LNCAP (cell line): ENCODE measurements around the gene PCNP.

Source experiments
- CTCF ChIP-seq: fragments of 450-650 bp; IDR thresholded peaks from 2 replicates; pipeline ENCODE4 v1.5.1; 2017; ENCODE audit warnings: mild to moderate bottlenecking

Gene PCNP

DNA sequence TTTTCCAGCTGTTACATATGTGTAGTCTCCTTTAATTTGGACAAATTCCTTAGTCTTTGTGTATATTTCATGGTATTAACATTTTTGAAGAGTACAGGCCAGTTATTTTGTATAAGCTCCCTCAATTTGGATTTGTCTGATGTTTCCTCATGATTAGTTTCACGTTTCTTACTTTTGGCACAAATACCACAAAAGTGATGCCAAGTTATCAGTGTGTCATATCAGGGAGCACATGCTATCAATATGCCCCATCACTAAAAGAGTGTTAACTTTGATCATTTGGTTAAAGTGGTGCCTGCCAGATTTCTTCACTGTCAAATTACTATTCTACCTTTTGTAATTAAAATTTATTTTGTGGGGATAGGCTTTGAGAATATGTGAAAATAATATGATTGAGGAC, 14.6 kb downstream of the PCNP start:
- no peak for TF ChIP-seq CTCF

GRCh38 chr3:101591071-101591470, 17.1 kb downstream of the PCNP start:
- no peak for TF ChIP-seq CTCF

GRCh38 chr3:101602731-101603130, 28.8 kb downstream of the PCNP start:
- TF ChIP-seq CTCF = no peak

GRCh38 chr3:101603184-101603583, 29.2 kb downstream of the PCNP start:
- no peak for TF ChIP-seq CTCF

DNA sequence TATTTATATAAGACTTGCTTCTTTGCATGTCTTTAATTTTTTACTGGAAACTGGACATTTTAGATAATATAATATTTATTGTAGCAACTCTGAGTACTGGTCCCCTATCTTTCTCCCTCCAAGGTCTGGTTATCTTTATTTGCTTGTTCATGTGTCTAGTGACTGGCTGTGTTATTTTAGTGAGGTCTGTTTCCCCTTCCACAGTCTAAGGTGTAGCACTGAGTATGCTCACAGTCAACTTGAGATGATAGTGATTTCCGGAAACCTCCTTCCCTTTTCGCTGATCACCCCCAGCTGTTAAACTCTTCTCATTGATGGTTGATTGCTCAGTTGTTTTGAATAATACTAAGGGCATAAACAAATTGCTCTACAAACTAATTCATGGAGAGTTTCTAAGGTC, 37.0 kb downstream of the PCNP start:
- no peak for TF ChIP-seq CTCF

DNA sequence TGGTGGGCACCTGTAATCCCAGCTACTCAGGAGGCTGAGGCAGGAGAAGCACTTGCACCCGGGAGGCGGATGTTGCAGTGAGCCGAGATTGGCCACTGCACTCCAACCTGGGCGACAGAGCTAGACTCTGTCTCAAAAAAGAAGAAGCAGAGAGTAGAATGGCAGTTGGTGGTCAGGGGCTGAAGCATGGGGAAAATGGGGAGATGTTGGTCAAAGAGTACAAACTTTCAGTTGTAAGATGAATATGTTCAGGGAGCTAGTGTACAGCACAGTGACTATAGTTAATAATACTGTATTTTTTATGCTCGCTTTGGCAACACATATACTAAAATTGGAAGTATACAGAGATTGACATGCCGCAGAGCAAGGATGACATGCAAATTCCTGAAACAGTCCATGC, 41.5 kb downstream of the PCNP start:
- no peak for TF ChIP-seq CTCF

DNA sequence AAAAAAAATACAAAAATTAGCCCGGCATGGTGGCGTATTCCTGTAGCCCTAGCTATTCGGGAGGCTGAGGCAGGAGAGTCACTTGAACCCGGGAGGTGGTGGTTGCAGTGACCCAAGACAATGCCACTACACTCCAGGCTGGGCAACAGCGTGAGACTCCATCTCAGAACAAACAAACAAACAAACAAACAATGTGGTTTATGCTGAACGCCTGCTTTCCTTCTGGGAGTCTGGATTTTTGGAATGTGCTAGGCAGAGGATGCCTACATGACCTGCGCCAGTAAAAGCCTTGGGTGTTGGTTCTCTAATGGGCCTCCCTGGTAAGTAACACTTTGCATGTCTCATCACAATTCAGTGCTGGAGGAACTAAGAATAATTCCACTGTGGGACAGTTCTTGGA, 43.5 kb downstream of the PCNP start:
- TF ChIP-seq CTCF = no peak

DNA sequence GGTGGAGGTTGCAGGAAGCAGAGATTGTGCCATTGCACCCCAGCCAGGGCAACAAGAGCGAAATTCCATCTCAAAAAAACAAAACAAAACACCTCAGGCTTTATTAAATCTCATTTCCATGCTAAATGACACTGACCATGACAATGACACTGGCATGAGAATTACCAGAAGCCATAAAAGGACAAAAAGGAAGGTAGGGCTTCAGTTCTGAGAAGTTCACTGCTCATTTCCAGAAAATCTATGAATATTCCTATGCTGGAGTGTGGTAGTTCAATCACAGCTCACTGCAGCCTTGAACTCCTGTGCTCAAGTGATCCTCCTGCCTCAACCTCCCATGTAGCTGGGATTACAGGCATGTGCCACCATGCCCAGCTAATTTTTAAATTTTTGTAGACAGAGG, 44.7 kb downstream of the PCNP start:
- no peak for TF ChIP-seq CTCF
